DMS79 treated with DMSO at 0.1 percent for 48 hours (cell line): ENCODE data around the gene RPS18.
"Not testable (repeated sequence)": the region's sequence is repeated elsewhere in the genome, so short reads cannot be mapped to it uniquely, and the experiment has no call there.

Experiments
- DNase-seq: peaks from one replicate; lab custom pipeline; 2025; lab: John Stamatoyannopoulos, UW

Gene RPS18

DNA sequence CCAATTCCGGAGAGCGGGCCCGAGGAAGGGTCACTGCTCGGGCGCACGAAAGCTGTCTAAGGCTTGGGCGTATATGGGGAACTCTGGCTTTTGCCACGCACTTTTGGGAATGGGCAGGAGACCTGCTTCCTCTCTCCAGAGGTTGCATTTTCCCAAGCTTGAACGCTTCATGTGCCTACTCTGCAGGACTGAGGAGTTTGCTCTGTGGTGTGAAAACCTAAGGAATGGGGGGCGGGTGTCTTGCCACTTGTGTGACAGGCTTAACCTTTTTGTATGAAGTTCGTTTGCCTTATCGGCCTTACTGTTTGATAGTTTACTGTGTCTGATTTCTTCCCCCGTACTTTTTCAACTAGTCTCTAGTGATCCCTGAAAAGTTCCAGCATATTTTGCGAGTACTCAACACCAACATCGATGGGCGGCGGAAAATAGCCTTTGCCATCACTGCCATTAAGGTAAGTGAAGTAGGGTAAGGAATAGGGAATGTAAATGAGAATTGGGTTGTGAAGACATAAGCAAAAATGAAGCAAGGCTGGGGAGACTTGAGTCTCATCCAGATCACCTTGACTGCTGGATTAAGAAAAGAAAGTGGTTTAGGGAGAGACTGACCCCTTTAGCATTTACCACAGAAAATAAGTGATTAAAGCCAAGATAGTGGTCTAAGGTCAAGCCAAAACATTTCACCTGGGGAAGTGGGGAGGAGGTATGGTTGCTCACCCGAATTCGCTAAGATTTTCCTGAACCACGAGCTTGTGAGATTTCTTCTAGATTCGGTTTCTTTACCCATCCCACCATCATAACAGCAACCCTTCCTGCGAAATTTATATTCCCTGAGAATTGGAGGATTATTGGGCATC, 627 bp downstream of the RPS18 start:
- DNase-seq: no peak

DNA sequence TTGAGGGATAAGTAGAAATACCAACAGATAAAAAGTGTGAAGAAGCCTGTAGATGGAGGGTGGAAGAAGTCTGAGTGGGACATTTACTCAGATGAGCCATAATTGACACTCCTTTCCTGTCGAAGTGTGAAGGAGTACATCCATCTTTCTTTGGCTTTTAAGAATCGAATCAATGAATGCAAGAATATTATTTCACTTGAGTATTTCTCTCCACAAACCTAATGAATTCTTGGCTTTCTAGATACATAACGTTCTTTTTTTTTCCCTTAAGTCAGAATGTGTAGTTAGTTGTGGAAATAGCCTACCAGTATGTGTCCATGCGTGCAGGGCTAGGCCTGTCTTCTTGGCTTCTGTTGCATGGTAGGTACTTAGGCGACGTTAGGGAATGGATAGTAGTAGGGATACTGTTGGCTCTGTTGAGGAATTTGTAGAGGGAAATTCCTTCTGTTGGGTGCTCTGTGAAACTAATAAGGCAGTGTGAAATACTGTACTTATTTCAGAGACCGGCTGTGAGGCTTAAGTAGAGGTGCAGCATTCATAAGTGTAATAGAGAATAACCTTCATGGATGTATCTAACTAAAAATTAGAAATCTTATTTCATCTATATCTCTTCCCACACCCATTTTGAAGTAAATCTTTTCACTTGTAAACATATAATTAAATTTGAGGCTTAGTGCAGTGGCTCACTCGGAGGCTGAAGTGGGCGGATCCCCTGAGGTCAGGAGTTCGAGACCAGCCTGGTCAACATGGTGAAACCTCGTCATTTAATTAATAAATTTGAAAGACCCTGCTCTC, 1.5 kb downstream of the RPS18 start:
- no peak for DNase-seq

DNA sequence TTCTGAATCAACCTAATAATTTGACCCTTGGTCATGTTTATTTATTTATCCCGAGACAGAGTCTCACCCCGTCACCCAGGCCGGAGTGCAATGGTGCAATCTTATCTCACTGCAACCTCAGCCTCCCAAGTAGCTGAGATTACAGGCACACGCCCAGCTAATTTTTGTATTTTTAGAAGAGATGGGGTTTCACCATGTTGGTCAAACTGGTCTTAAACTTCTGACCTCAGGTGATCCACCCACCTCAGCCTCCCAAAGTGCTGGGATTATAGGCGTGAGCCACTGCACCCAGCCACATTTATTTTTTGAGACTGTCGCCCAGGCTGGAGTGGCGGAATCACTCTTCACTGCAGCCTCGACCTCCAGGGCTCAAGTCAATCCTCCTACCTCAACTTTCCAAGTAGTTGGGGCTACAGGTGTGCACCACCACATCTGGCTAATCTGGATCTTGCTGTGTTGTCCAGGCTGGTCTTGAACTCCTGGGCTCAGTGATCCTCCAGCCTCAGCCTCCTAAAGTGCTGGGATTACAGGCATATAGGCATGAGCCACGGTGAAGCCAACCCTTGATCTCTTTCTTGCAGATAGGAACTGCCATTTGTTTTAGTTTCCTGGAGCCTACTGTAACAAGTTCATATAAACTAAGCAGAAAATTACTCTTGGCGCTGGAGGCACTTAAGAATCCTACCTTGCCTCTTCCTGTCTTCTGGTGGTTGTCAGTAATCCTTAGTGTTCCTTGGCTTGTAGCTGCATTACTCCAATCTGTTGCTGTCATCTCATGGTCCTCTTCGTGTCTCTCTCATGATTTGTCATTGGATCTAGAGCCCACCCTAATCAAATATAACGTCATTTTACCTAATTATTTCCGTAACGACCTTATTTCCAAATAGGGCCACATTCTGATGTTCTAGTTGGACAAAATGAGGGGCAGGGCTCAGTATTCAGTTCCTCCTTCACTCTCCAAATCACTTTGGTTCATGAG, 2.3 kb downstream of the RPS18 start:
- no peak for DNase-seq

GRCh38 chr6:33275795-33276580, 4.1 kb downstream of the RPS18 start:
- DNase-seq: not testable (repeated sequence)

- DNase-seq: no peak
Measured at GRCh38 chr6:33276581-33276863, 4.6 kb downstream of the RPS18 start.

GRCh38 chr6:33276864-33277662, 5.2 kb downstream of the RPS18 start, which contains the start of gene B3GALT4:
TSS of gene B3GALT4 (plus strand) at chr6:33277123. CDS start at chr6:33277420, 297 bp downstream.
- DNase-seq: peak; percentile 66

DNA sequence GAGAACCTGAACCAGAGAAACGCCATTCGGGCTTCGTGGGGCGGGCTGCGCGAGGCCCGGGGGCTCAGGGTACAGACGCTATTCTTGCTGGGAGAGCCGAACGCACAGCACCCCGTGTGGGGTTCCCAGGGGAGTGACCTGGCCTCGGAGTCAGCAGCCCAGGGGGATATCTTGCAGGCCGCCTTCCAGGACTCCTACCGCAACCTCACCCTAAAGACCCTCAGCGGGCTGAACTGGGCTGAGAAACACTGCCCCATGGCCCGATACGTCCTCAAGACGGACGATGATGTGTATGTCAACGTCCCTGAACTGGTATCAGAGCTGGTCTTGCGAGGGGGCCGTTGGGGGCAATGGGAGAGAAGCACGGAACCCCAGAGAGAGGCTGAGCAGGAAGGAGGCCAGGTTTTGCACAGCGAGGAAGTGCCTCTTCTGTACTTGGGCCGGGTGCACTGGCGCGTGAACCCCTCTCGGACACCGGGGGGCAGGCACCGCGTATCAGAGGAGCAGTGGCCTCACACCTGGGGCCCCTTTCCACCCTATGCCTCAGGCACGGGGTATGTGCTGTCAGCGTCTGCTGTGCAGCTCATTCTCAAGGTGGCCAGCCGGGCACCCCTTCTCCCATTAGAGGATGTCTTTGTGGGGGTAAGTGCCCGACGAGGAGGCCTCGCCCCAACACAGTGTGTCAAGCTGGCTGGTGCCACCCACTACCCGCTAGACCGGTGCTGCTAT, 6.0 kb downstream of the RPS18 start:
- DNase-seq: no peak

GRCh38 chr6:33278392-33278741, 6.5 kb downstream of the RPS18 start:
- no peak for DNase-seq

- DNase-seq: no peak
Measured at GRCh38 chr6:33278810-33279209, 6.9 kb downstream of the RPS18 start.

DNA sequence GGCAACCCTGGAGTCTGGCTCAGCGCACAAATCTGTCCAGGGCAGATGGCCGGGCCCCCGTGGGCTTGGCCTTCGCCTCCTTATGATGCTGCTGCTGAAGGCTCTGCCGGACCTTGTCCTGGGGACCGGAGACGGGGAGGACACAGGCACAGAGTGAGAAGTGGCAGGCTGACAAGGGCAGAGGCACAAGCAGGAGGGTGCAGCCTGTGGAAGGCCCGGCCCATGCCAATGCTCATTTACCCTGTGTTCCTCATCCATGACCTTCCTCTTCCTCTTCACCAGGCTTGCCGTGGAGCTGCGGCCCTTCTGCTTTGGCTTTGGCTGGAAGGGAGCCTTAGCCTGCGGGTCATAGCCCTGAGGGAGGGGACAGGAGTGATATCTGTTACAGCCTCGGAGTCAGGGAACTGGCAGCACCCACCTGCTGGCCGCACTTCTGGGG, 7.4 kb downstream of the RPS18 start:
- no peak for DNase-seq

GRCh38 chr6:33279971-33280511, 8.2 kb downstream of the RPS18 start:
- DNase-seq: peak; percentile 19

DNA sequence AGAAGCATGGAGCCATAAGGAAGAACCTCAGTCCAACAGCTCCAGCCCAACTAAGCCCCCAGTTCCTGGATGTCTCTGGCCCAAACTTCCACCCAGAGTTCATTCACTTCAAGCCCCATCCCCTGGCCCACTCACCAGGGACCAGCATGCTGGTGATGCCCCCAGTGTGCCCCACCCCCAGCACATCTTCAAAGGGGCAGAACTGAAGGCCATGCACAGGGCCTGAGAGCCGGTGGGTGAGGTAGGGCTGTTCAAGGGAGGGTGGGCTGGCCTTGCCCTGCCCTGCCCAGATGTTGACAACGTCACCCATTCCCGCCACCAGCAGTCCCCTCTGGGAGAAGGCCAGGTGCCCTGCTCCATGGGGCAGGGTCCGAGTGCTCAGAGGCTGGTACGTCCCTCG, 8.7 kb downstream of the RPS18 start:
- no peak for DNase-seq

DNA sequence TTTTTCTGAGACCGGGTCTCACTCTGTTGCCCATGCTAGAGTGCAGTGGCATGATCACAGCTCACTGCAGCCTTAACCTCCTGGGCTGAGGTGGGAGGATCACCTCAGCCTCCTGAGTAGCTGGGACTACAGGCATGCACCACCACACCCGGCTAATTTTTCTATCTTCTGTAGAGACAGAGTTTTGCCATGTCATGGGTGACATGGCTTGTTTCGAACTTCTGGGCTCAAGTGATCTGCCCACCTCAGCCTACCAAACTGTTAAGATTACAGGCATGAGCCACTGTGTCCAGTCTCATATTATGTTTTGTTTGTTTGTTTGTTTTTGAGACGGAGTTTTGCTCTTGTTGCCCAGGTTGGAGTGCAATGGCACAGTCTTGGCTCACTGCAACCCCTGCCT, 13.3 kb downstream of the RPS18 start:
- DNase-seq: not testable (repeated sequence)

DNA sequence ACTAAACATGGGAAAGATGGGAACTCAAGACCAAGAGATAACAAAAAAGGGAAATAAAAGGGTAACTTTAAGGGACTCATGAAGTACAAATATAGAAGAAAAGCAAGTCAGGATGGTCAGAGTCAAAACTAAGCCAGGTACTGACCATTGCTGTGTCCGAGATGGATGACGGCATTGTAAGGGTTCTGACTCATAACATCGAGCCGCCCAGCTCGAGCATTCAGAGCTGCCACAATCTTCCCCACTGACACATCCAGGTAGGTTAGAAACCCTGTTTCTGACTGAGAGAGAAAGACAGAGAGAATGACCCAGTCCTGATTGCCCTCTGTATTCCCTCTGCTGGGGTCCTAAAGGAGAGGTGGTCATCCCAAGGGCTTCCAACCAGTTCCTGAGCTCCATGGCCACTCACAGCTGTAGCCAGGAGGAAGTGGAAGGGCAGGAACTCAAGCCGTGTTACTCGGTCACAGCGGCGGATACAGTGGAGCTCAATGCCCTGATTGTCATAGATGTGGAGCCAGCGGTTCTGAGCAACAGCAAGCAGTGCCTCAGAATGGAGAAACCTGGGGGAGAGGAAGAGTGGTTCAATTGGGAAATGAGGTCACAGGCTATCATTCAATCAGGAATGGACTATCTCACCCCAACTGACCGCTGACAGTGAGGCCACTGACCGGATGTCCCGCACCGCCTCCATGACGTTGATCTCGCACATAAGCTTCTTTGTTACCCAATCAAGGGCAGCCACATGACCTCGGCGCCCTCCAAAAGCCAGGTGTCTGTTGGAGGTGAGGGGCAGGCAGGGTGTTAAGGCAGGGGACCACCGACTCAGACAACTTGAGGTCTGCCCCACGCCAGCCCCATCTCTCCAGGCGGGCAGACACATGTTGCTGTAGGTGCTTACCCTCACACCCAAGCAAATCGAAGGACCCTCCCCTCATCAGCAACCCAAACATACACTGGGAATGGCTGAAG, 15.4 kb downstream of the RPS18 start:
- no peak for DNase-seq

DNA sequence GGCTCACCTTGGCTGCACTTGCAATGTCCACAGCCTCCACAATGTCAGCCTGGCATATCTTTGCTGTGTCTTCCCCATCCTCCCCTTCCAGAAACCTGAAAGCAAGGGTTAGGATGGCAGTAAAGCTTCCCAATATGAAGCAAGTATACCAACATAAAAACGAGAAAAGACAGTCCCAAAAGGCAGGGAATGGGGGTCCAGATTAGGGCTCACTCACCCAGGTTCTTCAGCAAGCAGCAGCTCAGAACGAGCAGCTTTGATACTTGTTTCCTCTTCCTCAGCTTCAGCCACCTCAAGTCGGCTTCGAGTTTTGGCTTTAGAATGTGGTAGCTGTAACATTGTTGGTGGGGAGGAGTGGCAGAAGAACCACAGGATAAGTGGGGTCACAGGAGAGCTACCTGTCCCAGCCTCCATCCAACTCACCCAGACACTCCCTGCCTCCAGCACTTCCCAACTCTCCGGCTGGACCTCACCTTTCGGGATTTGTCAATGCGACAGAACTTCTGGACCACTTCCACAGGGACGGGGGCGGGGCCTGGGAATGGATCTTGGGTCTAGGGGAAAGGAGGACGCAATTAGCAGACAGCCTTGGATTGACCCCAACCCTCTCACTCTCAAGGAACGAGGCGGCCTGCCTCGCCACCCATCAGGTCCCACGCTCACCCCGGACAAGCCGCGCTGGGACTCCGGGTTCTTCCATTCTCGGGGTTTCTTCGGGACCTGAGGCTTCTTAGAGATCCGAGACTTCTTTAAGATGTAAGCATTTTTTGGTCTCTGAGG, 16.5 kb downstream of the RPS18 start:
- no peak for DNase-seq

- peak; percentile 94 for DNase-seq
Measured at GRCh38 chr6:33288921-33289783, 17.3 kb downstream of the RPS18 start, which contains the start of the genes PFDN6 and WDR46. TSS of gene PFDN6 (plus strand) at chr6:33289601. CDS start at chr6:33289857, 256 bp downstream. TSS of gene WDR46 (minus strand) at chr6:33289239. CDS start at chr6:33289170, 69 bp downstream.
